CD8-positive, alpha-beta memory T cell (primary cell): ENCODE results near the gene COL1A2. TPM values are rescaled to one million over a fixed set of nuclear protein-coding genes. Genes with fewer than 3 reads are reported as not detected.

ENCODE experiments used
- CTCF ChIA-PET: fragments of 350-600 bp; sonication (Branson Sonifier 250); formaldehyde crosslinking; loops from one replicate; lab custom pipeline; 2021; ENCODE audit warnings: antibody characterized with exemption; lab: Charles Lee
- POLR2A ChIA-PET: fragments of 350-600 bp; sonication (Branson Sonifier 250); formaldehyde crosslinking; loops from one replicate; lab custom pipeline; 2021; ENCODE audit warnings: antibody characterized with exemption; lab: Charles Lee
- DNase-seq, 5 donors: peaks; one replicate each; pipeline versions ENCODE4 v3.0.0 to v3.0.0-alpha.2; 2020 to 2022; ENCODE audit warnings: mixed read lengths in 1 of 5
- H3K27ac ChIP-seq: one replicate; pipeline ENCODE4 v1.7.0; 2013; ENCODE audit warnings: low read depth, mild to moderate bottlenecking, low read length, moderate library complexity
- H3K27me3 ChIP-seq: 2 replicates; pipeline ENCODE4 v1.7.0; 2013; ENCODE audit warnings: low read length, mild to moderate bottlenecking; ENCODE audit not compliant: insufficient read depth, poor library complexity, severe bottlenecking
- H3K36me3 ChIP-seq: 2 replicates; pipeline ENCODE4 v1.7.0; 2013; ENCODE audit warnings: mild to moderate bottlenecking, low read length, moderate library complexity; ENCODE audit not compliant: insufficient read depth
- H3K4me1 ChIP-seq: 2 replicates; pipeline ENCODE4 v1.7.0; 2013; ENCODE audit warnings: mild to moderate bottlenecking, low read length, moderate library complexity; ENCODE audit not compliant: insufficient read depth
- H3K4me3 ChIP-seq: 2 replicates; pipeline ENCODE4 v1.7.0; 2013; ENCODE audit warnings: mild to moderate bottlenecking, low read length
- H3K9me3 ChIP-seq: 2 replicates; pipeline ENCODE4 v1.7.0; 2013; ENCODE audit warnings: mild to moderate bottlenecking, low read length
- H3K27ac Mint-ChIP-seq, 8 donors: one replicate each; pipeline ENCODE4 v1.8.0; 2020 to 2021; ENCODE audit warnings: mixed read lengths in 8 of 8, mild to moderate bottlenecking in 6 of 8, inconsistent platforms in 3 of 8, moderate library complexity in 3 of 8
- H3K27me3 Mint-ChIP-seq, 2 donors: one replicate each; pipeline ENCODE4 v1.8.0; 2020 to 2021; ENCODE audit warnings: mixed read lengths in 2 of 2, mild to moderate bottlenecking in 1 of 2, moderate library complexity in 1 of 2
- H3K36me3 Mint-ChIP-seq, 3 donors: one replicate each; pipeline ENCODE4 v1.8.0; 2020 to 2021; ENCODE audit warnings: mixed read lengths in 3 of 3, inconsistent platforms in 1 of 3, mild to moderate bottlenecking in 1 of 3
- H3K4me1 Mint-ChIP-seq, 3 donors: one replicate each; pipeline ENCODE4 v1.8.0; 2020 to 2021; ENCODE audit warnings: mixed read lengths in 3 of 3, inconsistent platforms in 1 of 3, mild to moderate bottlenecking in 1 of 3
- H3K4me3 Mint-ChIP-seq, 7 donors: one replicate each; pipeline ENCODE4 v1.8.0; 2020 to 2021; ENCODE audit warnings: mixed read lengths in 7 of 7, mild to moderate bottlenecking in 6 of 7, moderate library complexity in 4 of 7, inconsistent platforms in 2 of 7
- H3K9me3 Mint-ChIP-seq, 5 donors: one replicate each; pipeline ENCODE4 v1.8.0; 2020 to 2022; ENCODE audit warnings: mixed read lengths in 5 of 5, mild to moderate bottlenecking in 3 of 5, moderate library complexity in 2 of 5, inconsistent platforms in 1 of 5
- polyA plus RNA-seq: library from polyadenylated mRNA; unstranded; fragments of 300-500 nt; fragmentation: Illumina TruSeq; gene quantifications from one replicate; pipeline ENCODE4 v1.2.3, GENCODE V29; 2021
- total RNA-seq, 2 experiments: library from RNA; stranded (reverse); gene quantifications; one replicate each; pipeline ENCODE4 v1.2.3, GENCODE V29; 2021

COL1A2 gene
- total and polyA plus RNA-seq, 3 experiments from 2014 or later: 0.09 to 0.18 TPM; not detected in 1

- Mint-ChIP-seq H3K27ac (peak overlapping the region in 4 of 8 donors; percentile 5 to 83 (median 46)), H3K4me1 (peaks cover 7 to 31% (median 28%) of the 10 kb centered on the region in 3 donors), H3K4me3 (peak overlapping the region in 5 of 7 donors; percentile 23 to 87 (median 72)), H3K36me3 (no peaks in the 10 kb centered on the region), H3K27me3 (peaks cover 18 to 25% of the 10 kb centered on the region in 2 donors), H3K9me3 (no peaks in the 10 kb centered on the region)
- Histone ChIP-seq H3K9me3 (no peaks in the 10 kb centered on the region), H3K4me1 (peaks cover 4% of the 10 kb centered on the region), H3K27ac (no peak overlapping the region), H3K27me3 (peaks cover 5% of the 10 kb centered on the region), H3K4me3 (peak overlapping the region; percentile 12), H3K36me3 (no peaks in the 10 kb centered on the region)
- ChIA-PET CTCF (interaction anchor here (0.6 to 1.1 kb wide), 5 partner anchors 10 to 417 kb away, joined by 3 read pairs; no protein-coding TSS in a partner anchor), POLR2A (no interaction called here)
- DNase-seq: peak in 2 of 5 donors; percentile 40 to 48
These were observed 694 bp downstream of the COL1A2 start for GRCh38 chr7:94395141-94396036.

GRCh38 chr7:94396037-94396431, 1.3 kb downstream of the COL1A2 start:
- Mint-ChIP-seq H3K36me3 (no peaks in the 10 kb centered on the region), H3K9me3 (no peaks in the 10 kb centered on the region)
- CTCF ChIA-PET: interaction anchor here (0.6 to 1.1 kb wide), 2 partner anchors 9 to 29 kb away, joined by 3 read pairs; no protein-coding TSS in a partner anchor

GRCh38 chr7:94396596-94396995, 1.9 kb downstream of the COL1A2 start:
- no peaks in the 10 kb centered on the region for H3K36me3 ChIP-seq
- no peaks in the 10 kb centered on the region for H3K9me3 Mint-ChIP-seq
- H3K4me1 ChIP-seq: peaks cover 4% of the 10 kb centered on the region
- H3K27me3 Mint-ChIP-seq: peaks cover 24 to 28% of the 10 kb centered on the region in 2 donors
- no peak overlapping the region for H3K27ac ChIP-seq
- no peaks in the 10 kb centered on the region for H3K9me3 ChIP-seq
- H3K4me3 Mint-ChIP-seq: no peak overlapping the region
- H3K27me3 ChIP-seq: peaks cover 5% of the 10 kb centered on the region
- no peaks in the 10 kb centered on the region for H3K36me3 Mint-ChIP-seq
- H3K27ac Mint-ChIP-seq: no peak overlapping the region
- ChIA-PET POLR2A (no interaction called here), CTCF (no interaction called here)
- no peak for DNase-seq
- peaks cover 7 to 29% (median 25%) of the 10 kb centered on the region in 3 donors for H3K4me1 Mint-ChIP-seq
- H3K4me3 ChIP-seq: no peak overlapping the region

More at GRCh38 chr7:94396037-94396431, 1.3 kb downstream of the COL1A2 start:
- H3K4me1 ChIP-seq: peaks cover 4% of the 10 kb centered on the region
- H3K4me3 ChIP-seq: no peak overlapping the region
- no peak overlapping the region for H3K27ac ChIP-seq
- peaks cover 5% of the 10 kb centered on the region for H3K27me3 ChIP-seq
- Mint-ChIP-seq H3K27ac (no peak overlapping the region), H3K4me1 (peaks cover 7 to 31% (median 28%) of the 10 kb centered on the region in 3 donors), H3K27me3 (peaks cover 22 to 27% of the 10 kb centered on the region in 2 donors), H3K4me3 (no peak overlapping the region)
- H3K36me3 ChIP-seq: no peaks in the 10 kb centered on the region
- no peaks in the 10 kb centered on the region for H3K9me3 ChIP-seq
- POLR2A ChIA-PET: no interaction called here
- no peak for DNase-seq

GRCh38 chr7:94397722-94398121, 3.0 kb downstream of the COL1A2 start:
- H3K9me3 Mint-ChIP-seq: no peaks in the 10 kb centered on the region
- ChIA-PET POLR2A (no interaction called here), CTCF (no interaction called here)
- DNase-seq: no peak
- Histone ChIP-seq H3K4me3 (no peak overlapping the region), H3K4me1 (peaks cover 4% of the 10 kb centered on the region), H3K27me3 (peaks cover 5% of the 10 kb centered on the region), H3K36me3 (no peaks in the 10 kb centered on the region), H3K27ac (no peak overlapping the region), H3K9me3 (no peaks in the 10 kb centered on the region)
- H3K27ac Mint-ChIP-seq: no peak overlapping the region
- peaks cover 7 to 18% (median 14%) of the 10 kb centered on the region in 3 donors for H3K4me1 Mint-ChIP-seq
- H3K36me3 Mint-ChIP-seq: no peaks in the 10 kb centered on the region
- peaks cover 28 to 29% of the 10 kb centered on the region in 2 donors for H3K27me3 Mint-ChIP-seq
- no peak overlapping the region for H3K4me3 Mint-ChIP-seq

- Mint-ChIP-seq H3K36me3 (no peaks in the 10 kb centered on the region), H3K9me3 (no peaks in the 10 kb centered on the region), H3K27me3 (peaks cover 22 to 36% of the 10 kb centered on the region in 2 donors), H3K4me3 (no peak overlapping the region), H3K4me1 (peaks cover 7 to 11% (median 11%) of the 10 kb centered on the region in 3 donors), H3K27ac (no peak overlapping the region)
- ChIA-PET POLR2A (no interaction called here), CTCF (no interaction called here)
- Histone ChIP-seq H3K27me3 (peaks cover 5% of the 10 kb centered on the region), H3K36me3 (no peaks in the 10 kb centered on the region), H3K27ac (no peak overlapping the region), H3K9me3 (no peaks in the 10 kb centered on the region), H3K4me3 (no peak overlapping the region), H3K4me1 (peaks cover 4% of the 10 kb centered on the region)
- no peak for DNase-seq
These were observed 4.1 kb downstream of the COL1A2 start for GRCh38 chr7:94398841-94399240.

- POLR2A ChIA-PET: no interaction called here
- Mint-ChIP-seq H3K27me3 (peaks cover 20 to 41% of the 10 kb centered on the region in 2 donors), H3K4me1 (peaks cover 5 to 8% (median 7%) of the 10 kb centered on the region in 3 donors), H3K4me3 (no peak overlapping the region), H3K36me3 (no peaks in the 10 kb centered on the region), H3K27ac (no peak overlapping the region), H3K9me3 (no peaks in the 10 kb centered on the region)
- Histone ChIP-seq H3K27me3 (peaks cover 3% of the 10 kb centered on the region), H3K27ac (no peak overlapping the region), H3K4me1 (peaks cover 4% of the 10 kb centered on the region), H3K4me3 (no peak overlapping the region), H3K9me3 (no peaks in the 10 kb centered on the region), H3K36me3 (no peaks in the 10 kb centered on the region)
- CTCF ChIA-PET: no interaction called here
- DNase-seq: no peak
These were observed 5.3 kb downstream of the COL1A2 start for GRCh38 chr7:94400022-94400421.

- Histone ChIP-seq H3K27me3 (no peaks in the 10 kb centered on the region), H3K9me3 (no peaks in the 10 kb centered on the region), H3K4me3 (no peak overlapping the region), H3K36me3 (no peaks in the 10 kb centered on the region), H3K27ac (no peak overlapping the region), H3K4me1 (no peaks in the 10 kb centered on the region)
- Mint-ChIP-seq H3K36me3 (no peaks in the 10 kb centered on the region), H3K4me1 (no peaks in the 10 kb centered on the region), H3K27ac (no peak overlapping the region), H3K27me3 (peaks cover 13 to 36% of the 10 kb centered on the region in 2 donors), H3K4me3 (no peak overlapping the region), H3K9me3 (no peaks in the 10 kb centered on the region)
- POLR2A ChIA-PET: no interaction called here
- no peak for DNase-seq
- CTCF ChIA-PET: no interaction called here
These were observed 6.1 kb downstream of the COL1A2 start for GRCh38 chr7:94400643-94401427.

GRCh38 chr7:94401428-94401814, 6.7 kb downstream of the COL1A2 start:
- Histone ChIP-seq H3K9me3 (no peaks in the 10 kb centered on the region), H3K27me3 (no peaks in the 10 kb centered on the region), H3K4me1 (no peaks in the 10 kb centered on the region), H3K36me3 (no peaks in the 10 kb centered on the region), H3K4me3 (no peak overlapping the region), H3K27ac (no peak overlapping the region)
- Mint-ChIP-seq H3K27me3 (peaks cover 9 to 33% of the 10 kb centered on the region in 2 donors), H3K36me3 (no peaks in the 10 kb centered on the region), H3K9me3 (no peaks in the 10 kb centered on the region), H3K4me3 (no peak overlapping the region), H3K4me1 (no peaks in the 10 kb centered on the region), H3K27ac (no peak overlapping the region)
- ChIA-PET POLR2A (no interaction called here), CTCF (no interaction called here)
- DNase-seq: no peak
